Activated CD4-positive, alpha-beta T cell treated with anti-CD3 and anti-CD28 coated beads for 4 hours (primary cell): ENCODE measurements around the gene SMC4.
A peak's percentile ranks its signal among the peaks of the same experiment; 100 is the strongest.
"Not testable (repeated sequence)": the region's sequence is repeated elsewhere in the genome, so short reads cannot be mapped to it uniquely, and the experiment has no call there.

Experiments
- DNase-seq, 2 donors: peaks; one replicate each; pipeline ENCODE4 v3.0.0-alpha.2; 2020

Gene SMC4

GRCh38 chr3:160447544-160447943, 48.1 kb downstream of the SMC4 start:
- DNase-seq = no peak

DNA sequence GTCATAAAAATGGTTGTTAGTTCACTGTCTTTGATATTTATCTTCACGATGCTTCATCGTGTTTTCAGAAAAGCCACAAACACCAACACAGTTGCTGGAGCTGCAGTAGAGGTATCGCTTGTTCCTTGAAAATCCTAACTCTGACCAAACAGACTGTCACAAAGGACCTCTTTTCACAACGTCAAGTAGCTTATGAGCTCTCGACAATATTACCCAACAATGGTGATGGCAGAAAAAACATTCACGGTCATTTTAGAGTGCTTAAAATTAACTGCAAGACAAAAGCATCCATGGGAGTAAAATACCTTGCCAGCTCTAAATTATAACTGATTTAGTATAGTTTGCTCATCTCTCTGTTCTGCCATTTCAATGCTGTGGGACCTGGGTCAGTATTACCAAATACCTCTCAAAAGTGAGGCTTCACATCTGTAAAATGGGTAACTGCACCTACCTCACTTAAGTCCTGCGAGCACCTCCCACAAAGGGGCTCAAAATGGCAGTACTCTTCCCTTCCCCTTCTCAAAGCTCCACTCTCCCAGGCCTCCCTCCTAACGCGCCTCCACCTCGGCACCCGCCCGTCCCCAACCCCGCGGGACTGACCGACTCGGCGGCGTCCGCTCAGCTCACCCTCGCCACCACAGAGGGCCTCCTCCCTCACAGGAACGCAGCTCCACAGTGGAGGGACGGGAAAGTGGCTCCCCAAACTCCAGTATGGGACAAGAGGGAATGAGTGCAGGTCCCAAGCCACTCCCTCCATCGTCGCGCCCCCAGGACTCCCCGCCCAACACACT, 49.6 kb downstream of the SMC4 start:
- DNase-seq = no peak

GRCh38 chr3:160449636-160450598, 50.5 kb downstream of the SMC4 start, which contains the start of gene TRIM59:
Gene TRIM59, minus strand, starts transcription at chr3:160449786. Its CDS starts 10,603 bp downstream, at chr3:160439183.
- DNase-seq = peak; percentile 95 to 96

GRCh38 chr3:160450846-160451245, 51.4 kb downstream of the SMC4 start:
- DNase-seq = no peak

DNA sequence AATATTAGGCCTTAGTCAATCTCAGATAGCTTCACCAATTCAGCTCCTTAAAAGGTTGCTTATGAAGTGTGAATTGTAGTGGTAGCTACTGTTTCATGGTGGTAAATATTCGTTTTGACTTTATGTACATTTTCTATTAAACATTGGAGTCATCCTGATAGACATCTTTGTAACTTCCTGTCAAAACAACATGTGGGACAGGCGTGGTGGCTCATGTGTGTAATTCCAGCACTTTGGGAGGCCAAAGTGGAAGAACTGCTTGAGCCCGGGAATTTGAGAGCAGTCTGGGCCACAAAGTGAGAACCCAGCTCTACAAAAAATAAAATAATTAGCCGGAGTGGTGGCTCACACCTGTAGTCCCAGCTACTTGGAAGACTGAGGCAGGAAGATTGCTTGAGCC, 52.2 kb downstream of the SMC4 start:
- no peak for DNase-seq

DNA sequence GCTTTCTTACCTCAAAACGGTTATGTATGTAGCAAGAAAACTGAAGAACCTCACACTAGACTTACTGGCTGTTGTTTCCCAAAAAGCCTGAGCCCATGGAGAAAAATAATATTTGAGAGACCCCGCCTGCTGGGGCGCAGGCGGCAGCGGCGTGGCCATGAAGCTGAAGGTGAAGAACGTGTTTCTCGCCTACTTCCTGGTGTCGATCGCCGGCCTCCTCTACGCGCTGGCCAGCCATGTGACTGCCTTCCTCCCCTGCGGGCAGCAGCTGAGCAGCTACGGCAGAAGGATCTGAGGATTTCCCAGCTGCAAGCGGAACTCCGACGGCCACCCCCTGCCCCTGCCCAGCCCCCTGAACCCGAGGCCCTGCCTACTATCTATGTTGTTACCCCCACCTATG, 52.8 kb downstream of the SMC4 start:
- not testable (repeated sequence) for DNase-seq

GRCh38 chr3:160454995-160455394, 55.5 kb downstream of the SMC4 start:
- no peak for DNase-seq

- DNase-seq = no peak
Observed at GRCh38 chr3:160455846-160456245, 56.4 kb downstream of the SMC4 start.

- no peak for DNase-seq
Observed at GRCh38 chr3:160458151-160458550, 58.7 kb downstream of the SMC4 start.

- DNase-seq = no peak
Observed at GRCh38 chr3:160459450-160459970, 60.1 kb downstream of the SMC4 start.

GRCh38 chr3:160460033-160460432, 60.6 kb downstream of the SMC4 start:
- DNase-seq = no peak

- DNase-seq = no peak
Observed at GRCh38 chr3:160464321-160464720, 64.9 kb downstream of the SMC4 start.

- DNase-seq = no peak
Observed at GRCh38 chr3:160464971-160465370, 65.5 kb downstream of the SMC4 start.

DNA sequence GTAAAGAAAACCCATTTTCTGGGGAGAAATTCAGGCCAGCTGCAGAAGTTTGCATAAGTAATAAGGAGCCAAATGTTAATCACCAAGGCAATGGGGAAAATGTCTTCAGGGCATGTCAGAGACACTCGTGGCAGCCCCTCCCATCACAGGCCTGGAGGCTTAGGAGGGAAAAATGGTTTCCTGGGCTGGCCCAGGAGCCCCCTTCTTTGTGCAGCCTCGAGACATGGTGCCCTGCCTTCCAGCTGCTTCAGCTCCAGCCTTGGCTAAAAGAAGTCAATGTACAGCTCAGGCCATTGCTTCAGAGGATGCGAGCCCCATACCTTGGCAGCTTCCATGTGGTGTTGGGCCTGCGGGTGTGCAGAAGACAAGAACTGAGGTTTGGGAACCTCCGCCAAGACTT, 70.7 kb downstream of the SMC4 start:
- no peak for DNase-seq

GRCh38 chr3:160471892-160472291, 72.4 kb downstream of the SMC4 start:
- no peak for DNase-seq

GRCh38 chr3:160472344-160472743, 72.9 kb downstream of the SMC4 start:
- DNase-seq = no peak

DNA sequence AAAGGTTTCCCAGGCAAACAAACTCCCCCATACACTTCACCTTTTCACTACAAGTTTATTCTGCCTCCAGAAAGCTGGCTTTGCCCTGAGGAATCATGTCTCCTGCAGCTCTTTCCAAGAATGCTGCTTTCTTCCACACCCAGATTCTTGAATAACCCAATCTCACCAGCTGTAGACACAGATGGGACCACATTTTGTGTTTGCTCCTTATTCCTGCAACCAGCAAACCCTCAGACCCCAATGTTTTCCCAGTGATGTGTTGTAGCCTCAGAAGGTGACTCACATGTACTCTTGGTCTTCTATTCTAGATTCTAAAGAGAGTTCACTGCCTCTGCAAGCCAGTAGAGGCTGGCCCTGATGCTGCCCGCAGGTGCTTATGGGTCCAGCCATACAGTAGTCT, 73.8 kb downstream of the SMC4 start:
- no peak for DNase-seq

- DNase-seq = no peak
Observed at GRCh38 chr3:160473978-160474377, 74.5 kb downstream of the SMC4 start.

DNA sequence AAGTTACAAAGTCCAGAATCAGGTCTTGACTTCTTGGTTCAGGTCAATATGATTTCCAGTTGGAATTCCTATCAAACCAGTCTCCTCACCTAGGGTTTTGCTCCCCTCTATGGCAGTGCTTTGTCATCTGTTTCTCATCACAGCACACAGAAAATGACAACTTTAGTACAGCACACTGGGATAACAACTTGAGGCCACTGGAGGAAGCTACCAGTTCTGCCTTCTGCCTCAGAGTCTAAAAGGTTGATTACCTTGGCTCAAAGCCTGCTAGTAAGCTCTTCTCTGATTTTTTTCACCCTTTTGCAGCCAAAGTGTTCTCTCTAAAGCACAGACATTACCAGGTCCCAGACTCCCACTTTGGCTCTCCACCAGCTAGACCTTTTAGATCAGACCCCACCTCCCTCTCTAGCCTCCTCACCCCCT, 75.0 kb downstream of the SMC4 start:
- no peak for DNase-seq

GRCh38 chr3:160475153-160475552, 75.7 kb downstream of the SMC4 start:
- no peak for DNase-seq

GRCh38 chr3:160475884-160476283, 76.4 kb downstream of the SMC4 start:
- no peak for DNase-seq

DNA sequence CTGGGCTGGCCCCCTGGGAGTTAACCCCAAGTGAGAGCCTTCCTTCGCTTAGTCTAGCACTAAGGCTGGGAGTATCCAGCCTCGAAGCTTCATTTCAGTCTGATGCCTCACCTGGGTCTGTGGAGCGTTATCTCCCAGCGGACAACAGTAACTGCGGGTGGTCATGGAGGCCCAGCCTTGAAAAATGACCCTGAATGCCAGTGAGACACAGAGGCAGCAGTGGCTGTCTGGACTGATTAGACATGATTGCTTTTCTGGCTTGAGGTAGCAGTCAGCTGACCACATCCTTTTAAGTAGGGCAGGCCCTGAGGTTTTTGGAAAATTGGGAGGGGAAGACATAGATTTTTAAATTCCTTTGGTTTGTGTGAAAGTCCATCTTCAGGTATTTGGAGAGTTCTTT, 78.3 kb downstream of the SMC4 start:
- no peak for DNase-seq

- DNase-seq = no peak
Observed at GRCh38 chr3:160478338-160478737, 78.9 kb downstream of the SMC4 start.

DNA sequence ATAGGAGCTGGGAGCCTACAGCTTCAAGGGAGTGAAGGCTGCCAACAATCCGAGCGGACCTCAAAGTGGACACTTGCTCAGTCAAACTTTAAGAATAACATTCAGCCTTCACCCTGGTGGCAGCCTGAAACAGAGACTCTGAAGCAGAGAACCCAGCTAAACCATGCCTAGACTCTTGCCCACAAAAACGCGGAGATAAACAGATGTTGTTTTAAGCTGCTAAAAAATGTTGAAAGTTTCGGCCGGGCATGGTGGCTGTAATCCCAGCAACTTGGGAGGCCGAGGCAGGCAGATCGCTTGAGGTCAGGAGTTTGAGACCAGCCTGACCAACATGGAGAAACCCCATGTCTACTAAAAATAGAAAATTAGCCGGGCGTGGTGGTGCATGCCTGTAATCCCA, 79.9 kb downstream of the SMC4 start:
- no peak for DNase-seq
